NT2/D1 (cell line): ENCODE results near the gene IL17REL.

Experiments
- YY1 ChIP-seq: IDR thresholded peaks from 2 replicates; pipeline ENCODE4 v1.6.1; 2011; ENCODE audit not compliant: insufficient read length, insufficient read depth
- ZNF274 ChIP-seq: IDR thresholded peaks from 2 replicates; pipeline ENCODE4 v1.6.1; 2011; ENCODE audit warnings: mild to moderate bottlenecking, low read depth, low read length

DNA sequence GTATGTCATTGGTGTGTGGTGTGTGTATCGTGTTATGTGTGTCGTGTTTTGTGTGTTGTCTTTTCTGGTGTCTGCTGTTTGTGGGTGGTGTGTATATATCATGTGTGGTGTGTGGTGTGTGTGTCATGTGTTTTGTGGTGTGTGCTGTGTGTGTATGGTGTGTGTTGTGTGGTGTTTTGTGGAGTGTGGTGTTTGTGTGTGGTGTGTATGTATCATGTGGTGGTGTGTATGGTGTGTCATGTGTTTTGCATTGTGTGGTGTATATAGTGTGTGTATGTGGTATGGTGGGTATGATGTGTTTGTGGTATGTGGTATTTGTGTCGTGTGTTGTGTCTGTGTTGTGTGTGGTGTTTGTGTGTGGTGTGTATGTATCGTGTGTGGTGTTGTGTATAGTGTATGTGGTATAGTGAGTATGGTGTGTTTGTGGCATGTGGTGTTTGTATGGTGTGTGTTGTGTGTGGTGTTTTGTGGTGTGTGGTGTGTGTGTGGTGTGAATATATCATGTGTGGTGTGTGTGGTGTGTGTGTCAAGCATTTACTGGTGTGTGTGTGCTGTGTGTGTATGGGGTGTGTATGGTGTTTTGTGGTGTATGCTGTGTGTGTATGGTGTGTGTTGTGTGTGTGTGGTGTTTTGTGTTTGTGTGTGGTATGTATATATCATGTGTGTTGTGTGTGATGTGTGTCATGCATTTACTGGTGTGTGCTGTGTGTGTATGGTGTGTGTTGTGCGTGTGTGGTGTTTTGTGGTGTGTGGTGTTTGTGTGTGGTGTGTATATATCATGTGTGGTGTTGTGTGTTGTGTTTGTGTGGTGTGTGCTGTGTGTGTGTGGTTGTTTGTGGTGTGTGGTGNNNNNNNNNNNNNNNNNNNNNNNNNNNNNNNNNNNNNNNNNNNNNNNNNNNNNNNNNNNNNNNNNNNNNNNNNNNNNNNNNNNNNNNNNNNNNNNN lies 39.3 kb downstream of the IL17REL start:
- TF ChIP-seq YY1 (no peak), ZNF274 (no peak)
